ENCODE results near the gene CEACAM3.

CEACAM3 gene

DNA sequence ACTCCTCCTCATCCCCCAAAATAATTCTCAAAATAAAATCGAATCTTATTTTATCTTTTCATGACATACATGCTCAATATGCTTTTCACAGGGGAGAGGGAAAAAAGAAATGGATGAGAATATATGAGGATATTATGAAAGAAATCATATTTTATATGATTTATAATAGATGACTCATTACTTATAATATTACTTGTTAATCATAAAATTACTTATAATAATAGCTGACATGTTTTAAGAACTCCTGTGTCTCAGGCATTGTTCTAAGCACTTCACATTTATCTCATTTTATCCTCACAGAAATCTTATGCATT lies 3.0 kb upstream of the CEACAM3 start:
- no peak for DNase-seq

DNA sequence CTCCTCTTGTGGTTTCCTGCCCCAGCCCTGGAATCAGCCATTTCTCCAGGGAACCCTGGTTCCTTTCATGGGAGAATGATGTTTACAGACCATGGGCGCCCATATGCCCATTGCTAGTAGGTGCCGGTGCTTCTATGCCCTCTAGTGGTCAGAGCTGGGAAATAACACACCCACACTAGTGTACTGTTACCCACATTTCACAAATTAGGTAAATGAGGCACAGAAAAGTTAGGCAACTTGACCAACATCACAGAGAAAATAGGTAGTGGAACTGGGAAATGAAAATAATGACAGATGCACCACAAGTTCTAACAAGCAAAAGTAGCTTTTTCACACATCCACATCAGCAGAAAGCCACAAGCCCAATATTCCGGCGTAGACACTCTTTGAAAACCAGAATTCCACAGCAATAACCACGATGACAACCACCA lies 1.3 kb upstream of the CEACAM3 start:
- DNase-seq: peak; percentile 63 to 89

DNA sequence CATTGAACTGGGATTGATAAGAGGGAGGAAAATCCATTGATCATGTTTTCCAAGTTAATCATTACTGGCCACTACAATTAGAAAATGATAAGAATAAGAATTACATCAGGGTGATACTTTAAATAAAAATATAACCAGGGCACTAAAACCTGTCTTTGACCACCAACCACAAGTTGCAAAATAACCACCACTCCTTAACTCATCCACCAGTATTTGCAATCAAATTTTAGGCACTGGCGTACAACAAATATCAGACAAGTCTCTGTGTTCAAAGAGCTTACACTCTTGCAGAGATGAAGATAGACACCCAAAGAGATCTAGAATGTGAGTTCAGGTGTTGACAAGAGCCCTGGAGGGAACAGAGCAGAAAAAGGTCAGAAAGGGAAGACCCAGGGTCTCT lies 514 bp downstream of the CEACAM3 start:
- no peak for DNase-seq

DNA sequence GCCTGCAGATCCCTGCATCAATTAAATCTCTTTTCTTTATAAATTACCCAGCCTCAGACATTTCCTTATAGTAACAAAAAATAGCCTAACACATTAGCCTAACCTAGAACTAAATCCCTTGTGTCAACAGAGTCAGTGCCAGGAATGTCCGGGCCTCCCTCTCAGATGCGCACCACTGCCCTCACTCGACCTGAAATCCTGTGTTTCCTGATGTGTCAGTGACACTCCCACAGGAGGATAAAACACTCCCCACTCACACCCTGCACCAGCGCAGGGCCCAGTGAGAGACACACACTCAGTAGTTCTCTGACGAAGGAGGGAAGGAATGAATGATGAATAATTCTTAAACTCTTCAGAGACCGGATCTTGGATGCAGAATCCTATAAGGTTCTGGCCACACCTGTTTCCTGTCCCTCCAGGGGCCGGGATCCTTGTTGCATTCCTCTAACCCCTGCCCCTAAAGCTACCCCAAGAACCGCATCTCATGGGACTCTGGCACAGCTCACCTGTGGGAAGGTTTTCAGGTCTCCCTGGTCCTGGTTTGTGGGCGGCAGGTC lies 3.1 kb downstream of the CEACAM3 start:
- no peak for DNase-seq

DNA sequence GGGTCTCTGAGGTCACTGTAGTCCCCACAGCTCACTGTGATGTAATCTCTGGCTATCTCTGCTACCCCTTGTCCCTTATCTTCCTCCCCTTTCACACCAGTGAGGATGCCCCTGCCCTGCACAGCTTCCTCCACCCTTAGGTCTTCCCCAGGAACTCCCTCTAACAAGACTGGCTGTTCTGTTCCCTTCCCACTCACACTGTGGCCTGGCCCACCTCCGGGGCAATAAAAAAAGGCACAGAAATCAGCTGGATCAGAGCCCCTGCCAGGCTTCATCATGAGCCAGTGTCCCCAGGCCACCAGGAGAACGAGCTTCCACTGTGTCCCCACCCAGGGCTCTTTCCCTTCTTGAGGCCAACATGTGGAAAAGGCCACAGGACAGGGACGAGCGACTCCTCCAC lies 4.6 kb downstream of the CEACAM3 start:
- DNase-seq: no peak

DNA sequence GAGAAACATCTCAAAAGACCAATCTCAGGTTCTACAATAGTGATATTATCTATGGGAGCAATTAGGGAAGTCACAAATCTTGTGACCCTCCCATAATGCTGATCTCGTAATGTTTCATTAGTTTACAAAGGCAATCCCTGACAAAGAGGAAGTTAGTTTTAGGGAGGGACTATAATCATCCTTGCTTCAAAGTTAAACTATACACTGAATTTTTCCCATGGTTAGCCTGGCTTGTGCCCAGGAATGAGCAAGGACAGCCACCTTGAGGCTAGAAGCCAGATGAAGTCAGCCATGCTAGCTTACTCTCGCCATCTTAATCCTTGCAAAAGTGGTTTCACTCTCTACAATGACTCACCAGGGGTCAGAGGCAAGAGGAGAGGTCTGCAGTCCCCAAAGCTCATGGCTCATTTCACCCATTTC lies 5.4 kb downstream of the CEACAM3 start:
- peak; percentile 77 to 86 for DNase-seq

DNA sequence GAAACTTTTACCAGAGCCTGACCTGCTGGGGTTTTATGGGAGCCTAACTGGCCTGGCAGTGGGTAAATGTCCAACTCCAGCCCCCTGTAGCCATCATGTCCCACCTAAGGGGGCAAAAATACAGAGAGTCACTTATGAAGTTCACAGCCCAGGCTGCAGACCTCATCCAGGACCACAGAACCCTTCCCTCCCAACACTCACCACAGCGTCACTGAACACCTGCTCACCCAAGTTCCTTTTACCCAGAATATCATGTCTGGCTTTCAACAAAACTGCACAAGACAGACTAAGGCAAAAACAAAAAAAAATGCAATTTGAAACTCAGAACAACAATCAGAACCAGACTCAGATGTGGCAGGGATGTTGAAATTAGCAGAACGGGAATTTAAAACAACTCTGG lies 6.4 kb downstream of the CEACAM3 start:
- no peak for DNase-seq

DNA sequence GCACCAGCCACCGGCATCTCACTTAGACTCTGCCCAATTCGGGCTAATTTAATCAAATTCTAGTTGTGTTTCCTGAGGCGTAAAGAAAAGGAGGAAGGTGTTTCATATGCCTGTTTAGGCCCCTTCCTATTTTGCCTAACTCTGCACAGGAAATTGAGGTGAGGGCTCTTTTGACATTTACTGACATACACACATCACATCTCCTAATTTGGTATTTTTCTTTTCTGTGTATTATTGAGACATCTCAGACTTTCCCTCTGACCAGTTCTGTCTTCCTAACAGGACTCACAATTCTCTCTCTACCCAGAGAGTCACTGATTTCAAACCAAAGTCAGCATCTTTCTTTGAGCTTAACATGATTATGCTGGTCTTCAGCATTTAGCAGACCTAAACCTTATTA lies 7.9 kb downstream of the CEACAM3 start:
- DNase-seq: peak; percentile 36 to 67

DNA sequence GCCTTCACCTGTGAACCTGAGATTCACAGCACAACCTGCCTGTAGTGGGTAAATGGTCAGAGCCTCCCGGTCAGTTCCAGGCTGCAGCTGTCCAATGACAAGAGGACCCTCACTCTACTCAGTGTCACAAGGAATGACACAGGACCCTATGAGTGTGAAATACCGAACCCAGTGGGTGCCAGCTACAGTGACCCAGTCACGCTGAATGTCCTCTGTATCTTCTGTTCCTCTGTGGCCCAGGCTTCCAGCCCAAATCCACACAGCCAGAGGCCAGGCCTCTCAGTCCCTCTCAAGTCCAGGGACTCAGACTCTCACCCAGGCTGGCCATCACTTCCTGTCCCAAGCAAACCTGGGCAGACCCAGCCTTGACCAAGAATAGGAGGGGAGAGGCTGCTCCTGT lies 10.8 kb downstream of the CEACAM3 start:
- no peak for DNase-seq

DNA sequence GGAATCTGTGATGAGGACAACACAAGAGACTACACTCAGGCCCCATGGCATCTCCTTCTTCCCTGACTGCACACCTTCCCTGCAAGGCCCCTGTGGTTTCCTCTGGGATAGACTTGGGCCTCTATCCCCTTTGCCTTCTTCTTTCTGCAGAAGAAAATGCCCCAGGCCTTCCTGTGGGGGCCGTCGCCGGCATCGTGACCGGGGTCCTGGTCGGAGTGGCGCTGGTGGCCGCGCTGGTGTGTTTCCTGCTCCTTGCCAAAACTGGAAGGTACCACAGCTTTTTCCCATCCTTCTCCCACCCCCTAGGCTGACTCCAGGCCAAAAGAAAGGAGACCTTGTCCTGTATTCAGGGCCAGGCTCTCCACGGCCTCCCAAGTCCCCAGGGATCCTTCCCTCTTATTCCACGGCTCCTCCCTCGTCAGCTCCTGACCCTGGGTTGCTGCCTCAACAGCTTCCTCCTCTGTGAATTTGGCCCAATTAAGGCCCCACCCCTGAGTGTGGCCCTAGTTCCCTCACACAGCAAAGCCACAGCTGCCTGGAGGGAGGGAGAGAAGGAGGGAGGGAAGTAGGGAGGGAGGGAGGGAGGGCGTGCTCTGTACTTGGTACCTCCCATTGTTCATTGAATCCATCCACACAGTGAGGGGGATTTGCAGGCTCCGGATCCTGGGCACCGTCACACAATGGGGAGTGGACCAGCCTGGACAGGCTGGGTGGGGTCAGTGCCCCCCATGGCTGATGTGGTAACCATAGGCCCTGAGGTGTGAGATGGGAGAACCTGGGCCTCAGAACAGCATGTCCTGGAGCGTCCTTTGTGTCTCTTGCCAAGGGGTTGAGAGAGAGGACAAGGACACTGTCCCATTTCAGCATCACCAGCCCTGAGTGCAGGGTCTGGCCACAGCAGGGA lies 12.5 kb downstream of the CEACAM3 start:
- peak; percentile 33 to 63 for DNase-seq

DNA sequence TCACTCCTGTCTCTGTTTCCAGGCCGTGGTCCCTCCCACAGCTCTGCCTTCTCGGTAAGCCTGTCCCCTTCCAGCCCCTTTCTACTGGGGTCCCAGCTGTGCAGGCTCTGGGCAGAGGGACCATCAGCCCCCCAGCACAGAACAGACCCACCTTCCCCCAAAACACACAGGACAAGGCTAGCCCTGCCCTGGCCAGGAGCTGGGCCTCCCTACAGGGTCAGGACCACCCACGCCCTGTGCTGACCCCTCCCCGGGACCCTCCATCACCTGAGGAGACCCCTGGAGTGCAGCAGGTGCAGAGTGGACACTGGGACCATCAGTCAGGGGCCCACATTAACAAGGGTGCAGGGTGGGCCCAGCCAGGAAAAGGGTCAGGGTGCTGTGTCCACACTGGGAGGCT lies 13.9 kb downstream of the CEACAM3 start:
- no peak for DNase-seq

DNA sequence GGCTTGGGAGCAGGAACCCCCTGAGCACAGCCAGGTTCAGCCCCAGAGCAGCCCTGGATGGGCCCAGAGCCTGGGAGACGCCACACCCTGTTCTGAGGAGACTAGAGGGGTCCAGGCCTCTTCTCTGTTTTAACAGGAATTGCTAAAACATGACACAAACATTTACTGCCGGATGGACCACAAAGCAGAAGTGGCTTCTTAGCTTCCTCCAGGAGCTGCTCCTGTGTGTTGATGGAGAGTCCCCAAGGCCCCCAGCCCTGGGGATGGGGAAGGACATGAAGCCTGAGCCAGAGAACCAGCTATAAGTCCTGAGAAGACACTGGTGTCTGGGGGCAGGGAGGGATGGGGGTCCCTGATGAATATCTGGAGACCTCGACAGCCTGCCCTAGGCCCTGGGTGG lies 14.6 kb downstream of the CEACAM3 start:
- peak; percentile 59 to 79 for DNase-seq

DNA sequence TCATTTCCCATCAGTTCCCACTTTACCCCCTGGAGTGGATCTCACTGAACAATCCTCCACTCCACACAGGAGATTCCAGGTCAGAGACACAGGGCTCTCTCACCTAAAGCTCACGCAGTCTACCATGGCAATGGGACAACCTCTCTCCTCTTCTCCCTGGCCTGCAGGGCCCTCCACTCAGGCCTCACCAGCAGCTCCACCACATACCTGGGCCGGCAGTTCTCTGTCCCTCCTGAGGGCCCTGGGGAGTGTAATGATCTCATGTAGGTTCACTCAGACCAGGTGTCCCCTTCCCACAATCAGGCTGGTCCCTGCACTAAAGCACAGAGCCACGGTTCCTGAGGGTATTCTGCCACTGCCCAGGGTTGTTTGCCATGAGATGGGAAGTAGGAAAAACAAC lies 15.6 kb downstream of the CEACAM3 start:
- DNase-seq: no peak

DNA sequence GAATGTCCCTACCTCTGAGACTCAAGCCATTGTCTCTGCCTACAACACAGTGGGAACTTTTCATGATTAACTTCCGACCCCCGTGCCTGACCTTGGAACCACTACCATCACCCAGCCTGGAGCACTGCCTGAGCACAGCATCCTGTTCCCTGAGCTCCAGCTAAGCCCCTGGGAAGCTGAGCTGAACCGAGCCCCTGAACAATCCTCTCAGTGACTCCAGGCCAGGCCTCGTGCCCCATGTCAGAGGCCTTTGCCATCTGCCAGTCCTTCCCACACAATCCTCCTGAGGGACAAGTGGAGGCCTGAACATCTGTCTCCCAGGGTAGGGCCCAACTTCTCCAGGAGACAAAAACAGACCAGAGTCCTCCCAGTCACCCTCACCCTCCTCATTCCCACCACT lies 17.5 kb downstream of the CEACAM3 start:
- no peak for DNase-seq

DNA sequence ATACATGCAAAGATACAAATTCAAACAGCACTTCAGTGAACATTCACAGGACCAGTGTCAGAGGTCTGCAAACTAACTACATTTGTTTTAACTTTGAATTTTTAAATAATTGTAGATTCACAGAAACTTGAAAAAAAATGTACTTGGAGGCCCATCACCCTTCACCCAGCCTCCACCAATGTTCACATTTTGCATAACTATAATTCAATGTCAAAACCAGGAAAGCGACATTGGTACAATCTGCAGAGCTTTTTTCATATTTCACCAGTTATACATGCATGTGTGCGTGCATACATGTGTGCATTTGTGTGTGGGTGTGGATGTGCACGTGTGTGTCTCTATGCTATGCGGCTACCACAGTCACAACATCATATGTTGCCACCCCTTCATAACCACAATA lies 18.9 kb downstream of the CEACAM3 start:
- DNase-seq: no peak

DNA sequence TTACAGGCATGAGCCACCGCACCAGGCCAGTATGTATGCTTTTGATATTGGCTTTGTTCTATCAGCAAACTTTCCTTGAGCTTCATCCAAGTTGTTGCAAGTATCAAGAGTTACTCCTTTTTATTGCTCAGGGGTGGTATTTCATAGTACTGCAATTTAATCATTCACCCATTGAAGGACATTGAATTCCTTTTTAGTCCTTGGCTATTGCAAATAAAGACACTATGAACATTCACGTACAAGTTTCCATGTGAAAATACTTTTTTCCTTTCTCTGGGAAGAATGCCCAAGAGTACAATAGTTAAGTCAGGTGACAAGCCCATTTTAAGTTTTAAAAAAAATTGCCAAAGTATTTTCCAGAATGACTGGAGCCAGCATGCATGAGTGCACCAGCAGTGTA lies 20.4 kb downstream of the CEACAM3 start:
- no peak for DNase-seq

DNA sequence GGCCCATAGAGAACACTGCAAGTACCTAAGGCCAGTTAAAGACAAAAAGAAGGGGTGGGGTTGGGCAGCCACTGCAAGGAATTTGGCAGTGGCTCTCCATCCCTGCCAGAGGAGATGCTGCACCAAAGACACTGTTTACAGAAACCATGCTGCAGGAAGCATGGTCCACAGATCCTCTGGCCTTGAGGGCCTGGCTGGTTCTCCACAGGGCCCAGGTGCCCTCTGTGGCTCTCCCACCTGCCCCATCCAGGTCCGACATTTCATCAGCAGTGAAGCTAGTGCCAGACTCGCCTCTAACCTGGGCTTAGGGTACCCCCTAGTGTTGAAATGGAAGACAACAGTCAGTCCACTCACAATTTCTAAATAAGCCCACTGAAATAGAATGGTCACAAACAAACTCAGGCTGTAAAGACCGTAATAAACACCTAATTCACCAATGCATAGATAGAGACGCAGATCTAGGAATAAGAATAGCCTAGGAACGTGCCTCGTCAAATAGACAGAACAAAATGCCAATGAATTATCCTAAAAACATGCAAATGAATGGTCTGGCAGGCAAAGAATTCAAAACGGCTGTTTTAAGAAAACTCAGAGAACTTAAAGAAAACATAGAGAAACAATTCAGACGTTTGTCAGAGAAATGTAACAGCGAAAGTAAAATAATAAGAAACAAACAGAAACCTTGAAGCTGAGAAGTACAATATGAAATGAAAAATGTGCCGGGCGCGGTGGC lies 24.8 kb downstream of the CEACAM3 start:
- peak; percentile 40 to 88 for DNase-seq

DNA sequence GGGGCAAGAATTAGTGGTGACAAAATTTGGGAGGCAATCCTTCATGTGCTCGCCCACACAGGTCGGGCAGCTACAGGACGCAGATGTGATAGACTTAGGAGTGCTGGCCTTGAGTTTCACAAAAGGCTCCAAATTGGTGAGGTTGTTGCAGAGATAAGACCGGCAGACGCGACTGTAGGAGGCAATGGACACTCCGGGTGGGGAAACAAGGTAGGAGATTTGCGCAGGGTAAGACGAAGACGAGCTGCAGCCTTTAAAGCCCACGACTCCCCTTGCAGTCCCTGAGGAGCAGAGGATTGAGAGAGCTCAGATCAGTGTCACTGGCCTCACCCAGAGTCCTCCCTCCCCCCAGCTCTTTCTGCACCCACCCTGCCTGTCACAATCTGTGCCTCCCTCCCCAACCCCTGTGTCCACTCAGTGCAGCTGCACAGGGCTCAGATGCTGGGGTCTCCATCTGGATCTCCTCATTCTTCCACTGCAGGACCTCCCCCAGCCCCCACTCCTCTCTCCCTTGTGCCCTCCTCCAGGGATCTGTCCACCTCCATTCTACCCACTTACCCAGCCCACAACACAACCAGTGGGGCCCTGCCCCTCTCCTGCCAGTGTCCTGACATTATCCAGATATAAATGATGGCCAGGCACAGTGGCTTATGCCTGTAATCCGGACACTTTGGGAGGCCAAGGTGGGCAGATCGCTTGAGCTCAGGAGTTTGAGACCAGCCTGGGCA lies 41.8 kb downstream of the CEACAM3 start:
- no peak for DNase-seq

DNA sequence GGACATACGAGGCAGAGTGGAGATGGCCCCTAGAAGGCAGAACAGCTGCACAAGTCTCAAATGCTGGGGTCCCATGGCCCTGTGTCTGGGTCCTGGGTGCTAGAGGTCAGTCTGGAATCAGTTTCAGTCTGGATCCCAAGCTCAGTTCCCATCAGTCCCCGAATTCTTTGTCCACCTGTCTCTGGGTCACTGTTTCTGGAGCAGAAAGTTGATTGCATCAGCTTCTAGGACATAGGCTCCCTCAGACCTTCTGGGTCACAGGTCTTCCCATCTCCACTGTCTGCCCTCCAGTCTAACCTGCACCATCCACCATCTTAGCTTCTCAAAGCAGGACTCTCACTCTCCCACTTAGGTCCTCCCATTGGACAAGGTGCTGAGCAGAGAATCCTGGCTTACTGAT lies 42.8 kb downstream of the CEACAM3 start:
- DNase-seq: no peak

DNA sequence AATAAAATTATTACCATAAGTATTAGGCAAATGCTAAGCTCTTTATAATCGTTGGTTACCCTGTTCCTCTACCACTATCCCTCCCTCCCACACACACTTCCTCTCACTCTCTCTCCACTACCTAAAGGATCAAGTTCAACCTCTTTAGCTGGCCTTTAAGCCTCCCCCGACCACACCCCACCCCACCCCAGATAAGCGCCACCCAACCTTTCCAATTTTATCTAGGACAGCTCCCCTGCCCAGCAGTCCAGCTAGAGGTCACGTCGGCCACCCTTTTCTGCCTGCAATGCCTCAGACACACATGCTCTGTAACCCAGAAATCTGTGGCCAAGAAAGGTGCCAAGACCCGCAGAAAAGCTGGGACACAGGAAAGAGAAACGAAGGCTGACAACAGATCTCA lies 47.0 kb downstream of the CEACAM3 start:
- DNase-seq: no peak

DNA sequence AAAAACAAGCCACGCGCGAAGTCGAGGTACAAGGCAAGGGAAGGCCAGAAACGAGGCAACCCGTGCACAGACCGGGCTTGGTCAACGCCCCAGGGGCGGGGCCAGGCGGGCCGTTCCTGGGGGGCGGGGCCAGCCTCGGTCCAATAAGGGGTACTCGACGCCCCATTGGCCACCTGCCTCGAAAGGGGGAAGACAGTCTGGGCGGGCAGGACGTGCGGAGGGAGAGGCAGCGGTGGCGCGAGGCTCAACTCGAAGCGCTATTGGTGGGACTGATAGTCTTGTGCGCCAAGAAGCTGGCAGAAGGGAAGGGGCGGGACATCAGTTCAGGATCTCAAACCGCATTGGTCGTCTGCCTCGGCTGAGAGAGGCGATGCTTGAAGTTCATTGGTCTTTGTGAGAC lies 48.2 kb downstream of the CEACAM3 start, which contains the start of gene LYPD4:
TSS of gene LYPD4 (minus strand) at position 83 of the 400 bp plus-strand sequence. CDS start 5,398 bp downstream, outside the sequence.
- no peak for DNase-seq

DNA sequence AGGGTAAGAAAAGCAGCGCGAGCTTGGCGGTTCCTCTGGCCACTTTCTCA lies 48.4 kb downstream of the CEACAM3 start, which contains the start of gene DMRTC2:
TSS of gene DMRTC2 (plus strand) at position 42 of the 50 bp plus-strand sequence. CDS start 2,387 bp downstream, outside the sequence.
- DNase-seq: no peak

DNA sequence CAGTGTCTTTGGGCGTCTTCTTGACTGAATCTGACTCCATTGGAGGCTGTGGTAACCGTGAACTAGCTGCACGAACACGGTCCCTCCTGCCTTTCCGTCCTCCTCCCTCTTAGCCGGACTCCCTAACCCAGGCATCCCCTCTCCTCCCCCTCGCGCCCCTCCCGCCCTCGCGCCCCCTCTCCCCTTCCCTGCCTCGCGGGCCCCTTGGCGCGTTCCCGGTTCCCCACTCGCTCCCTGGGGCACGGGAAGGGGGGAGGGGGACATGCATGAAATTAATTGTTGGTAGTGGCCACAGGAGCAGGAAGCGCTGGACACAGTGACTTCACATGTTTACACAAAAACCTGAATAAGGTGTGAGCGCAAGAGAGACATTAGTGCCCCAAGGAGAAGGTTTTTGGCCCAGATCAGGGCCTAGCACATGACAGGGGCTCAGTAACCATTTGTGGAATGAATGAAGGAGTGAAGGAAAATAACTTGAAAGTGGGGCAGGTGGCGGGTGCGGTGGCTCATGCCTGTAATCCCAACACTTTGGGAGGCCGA lies 48.7 kb downstream of the CEACAM3 start:
- no peak for DNase-seq

All from inflammatory macrophage treated with lipopolysaccharide for 1 hour (primary cell).